ENCODE measurements around the gene TLK1. TPM values are rescaled to one million over a fixed set of nuclear protein-coding genes. Genes with fewer than 3 reads are reported as not detected.

The TLK1 gene
- total RNA-seq, 2 donors from 2014 or later: 27.8 to 62.4 TPM

DNA sequence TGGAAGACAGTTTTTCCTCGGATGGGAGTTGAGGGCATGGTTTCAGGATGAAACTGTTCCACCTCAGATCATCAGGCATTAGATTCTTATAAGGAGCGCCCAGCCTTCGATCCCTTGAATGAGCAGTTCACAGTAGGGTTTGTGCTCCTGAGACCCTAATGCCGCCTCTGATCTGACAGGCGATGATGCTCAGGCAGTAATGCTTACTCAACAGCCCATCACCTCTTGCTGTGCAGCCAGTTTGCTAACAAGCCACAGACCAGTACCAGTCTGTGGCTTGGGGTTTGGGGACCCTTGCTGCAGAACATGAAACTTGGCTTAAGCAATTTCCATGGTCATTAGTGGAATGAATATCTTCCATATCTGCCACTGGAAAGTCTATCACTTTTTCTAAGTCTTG lies 175.3 kb downstream of the TLK1 start:
- DNase-seq (ENCODE audit: low spot score) (no peak), ATAC-seq (ENCODE audit: insufficient number of reproducible peaks, low FRiP score, low read depth) (no peak)
- H3K4me1 ChIP-seq (ENCODE audit: control insufficient read depth in 1 of 2, low read depth in 2 of 2): no peaks in the 10 kb centered on the region
- no peak overlapping the region for H3K27ac ChIP-seq
- H3K9me3 ChIP-seq: no peaks in the 10 kb centered on the region
- H3K4me3 ChIP-seq: no peak overlapping the region
- TF ChIP-seq, protein P1, sequence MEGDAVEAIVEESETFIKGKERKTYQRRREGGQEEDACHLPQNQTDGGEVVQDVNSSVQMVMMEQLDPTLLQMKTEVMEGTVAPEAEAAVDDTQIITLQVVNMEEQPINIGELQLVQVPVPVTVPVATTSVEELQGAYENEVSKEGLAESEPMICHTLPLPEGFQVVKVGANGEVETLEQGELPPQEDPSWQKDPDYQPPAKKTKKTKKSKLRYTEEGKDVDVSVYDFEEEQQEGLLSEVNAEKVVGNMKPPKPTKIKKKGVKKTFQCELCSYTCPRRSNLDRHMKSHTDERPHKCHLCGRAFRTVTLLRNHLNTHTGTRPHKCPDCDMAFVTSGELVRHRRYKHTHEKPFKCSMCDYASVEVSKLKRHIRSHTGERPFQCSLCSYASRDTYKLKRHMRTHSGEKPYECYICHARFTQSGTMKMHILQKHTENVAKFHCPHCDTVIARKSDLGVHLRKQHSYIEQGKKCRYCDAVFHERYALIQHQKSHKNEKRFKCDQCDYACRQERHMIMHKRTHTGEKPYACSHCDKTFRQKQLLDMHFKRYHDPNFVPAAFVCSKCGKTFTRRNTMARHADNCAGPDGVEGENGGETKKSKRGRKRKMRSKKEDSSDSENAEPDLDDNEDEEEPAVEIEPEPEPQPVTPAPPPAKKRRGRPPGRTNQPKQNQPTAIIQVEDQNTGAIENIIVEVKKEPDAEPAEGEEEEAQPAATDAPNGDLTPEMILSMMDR (IDR thresholded peaks at IDR 0.05): no peak
- peaks cover 3% of the 10 kb centered on the region for H3K36me3 ChIP-seq
- no peaks in the 10 kb centered on the region for H3K27me3 ChIP-seq (replicated peaks; ENCODE audit: insufficient read depth)

DNA sequence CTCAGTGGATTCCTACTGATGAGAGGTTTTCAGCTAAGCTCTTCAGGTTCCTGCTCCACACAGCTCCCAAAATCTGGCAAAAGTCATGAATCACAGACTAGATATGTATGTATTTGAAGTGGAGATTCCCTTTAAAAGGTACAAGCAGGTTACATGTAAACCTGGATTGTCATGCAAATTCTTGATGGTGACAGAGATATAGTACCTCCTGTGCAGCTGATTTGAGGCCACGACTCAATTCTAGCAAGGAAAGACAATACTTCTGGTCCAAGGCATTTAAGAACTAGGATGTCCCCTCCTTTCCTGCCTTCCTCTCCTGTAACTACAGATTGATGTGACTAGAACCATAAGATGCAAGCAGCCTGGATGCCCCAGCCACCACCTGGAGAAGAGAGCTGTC lies 176.6 kb downstream of the TLK1 start:
- Histone ChIP-seq H3K4me1 (ENCODE audit: control insufficient read depth in 1 of 2, low read depth in 2 of 2) (no peaks in the 10 kb centered on the region), H3K27ac (no peak overlapping the region), H3K27me3 (replicated peaks; ENCODE audit: insufficient read depth) (no peaks in the 10 kb centered on the region), H3K36me3 (peaks cover 3% of the 10 kb centered on the region), H3K9me3 (no peaks in the 10 kb centered on the region), H3K4me3 (no peak overlapping the region)
- DNase-seq (ENCODE audit: low spot score): no peak
- ATAC-seq (ENCODE audit: insufficient number of reproducible peaks, low FRiP score, low read depth): no peak
- TF ChIP-seq, protein P1 (IDR thresholded peaks at IDR 0.05): no peak

DNA sequence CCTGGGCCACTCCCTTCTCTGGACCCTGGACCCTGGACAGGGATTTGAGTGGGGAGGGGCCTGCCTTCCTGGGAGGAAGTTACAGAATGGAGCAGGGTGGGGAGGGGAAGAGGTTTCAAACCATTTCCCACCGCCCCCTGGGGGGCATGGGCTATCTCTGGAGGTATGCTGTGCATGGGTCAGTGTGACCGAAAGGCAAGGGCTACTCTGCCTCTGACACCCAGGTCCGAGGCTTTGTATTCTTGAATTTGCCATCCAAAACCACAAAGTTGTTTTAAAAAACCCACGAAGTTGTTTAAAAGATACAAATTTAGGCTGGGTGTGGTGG lies 184.8 kb downstream of the TLK1 start:
- no peaks in the 10 kb centered on the region for H3K9me3 ChIP-seq

DNA sequence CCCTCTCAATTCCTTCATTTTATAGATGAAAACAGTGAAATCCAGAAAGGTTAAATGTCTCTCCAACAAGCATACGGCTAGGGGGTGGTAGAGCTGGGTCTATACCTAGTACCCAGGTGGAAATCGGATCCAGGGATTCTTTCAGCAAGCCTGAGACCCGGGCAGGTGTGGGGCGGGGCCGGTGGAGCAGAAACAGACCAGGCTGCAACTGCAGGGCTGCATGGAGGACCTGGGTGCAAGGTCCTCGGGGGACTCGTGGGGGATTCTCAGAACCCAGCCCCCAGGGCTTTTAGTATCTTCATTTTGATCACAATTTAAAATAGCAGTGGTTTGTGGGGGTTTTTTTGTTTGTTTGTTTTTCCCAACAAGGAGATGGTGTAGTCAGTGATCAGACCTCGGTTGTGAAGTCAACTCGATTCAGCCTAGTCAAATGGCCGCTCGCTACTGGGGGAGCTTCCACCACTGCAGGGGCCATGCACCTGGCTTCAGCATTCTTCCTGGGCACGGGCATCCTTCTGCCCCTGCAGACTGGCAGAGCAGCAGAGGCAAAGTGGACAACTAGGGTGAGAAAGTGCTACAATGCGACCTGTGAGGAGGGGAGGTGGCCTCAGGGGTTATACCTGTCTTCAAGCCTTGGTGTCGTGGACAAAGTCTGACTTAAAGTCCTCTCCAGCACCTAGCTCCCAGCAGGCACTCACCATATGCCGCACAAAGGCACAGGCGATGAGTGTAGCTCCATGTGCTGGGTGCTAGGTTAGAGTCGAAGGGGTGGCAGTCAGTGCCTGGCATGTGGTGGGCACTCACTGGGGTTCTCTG lies 185.4 kb downstream of the TLK1 start:
- Histone ChIP-seq H3K27me3 (replicated peaks; ENCODE audit: insufficient read depth) (no peaks in the 10 kb centered on the region), H3K4me3 (no peak overlapping the region), H3K27ac (no peak overlapping the region), H3K9me3 (no peaks in the 10 kb centered on the region), H3K36me3 (no peaks in the 10 kb centered on the region), H3K4me1 (ENCODE audit: control insufficient read depth in 1 of 2, low read depth in 2 of 2) (peaks cover 0 to 6% of the 10 kb centered on the region in 2 donors)
- DNase-seq (ENCODE audit: low spot score) (no peak), ATAC-seq (ENCODE audit: insufficient number of reproducible peaks, low FRiP score, low read depth) (no peak)
- TF ChIP-seq, protein P1 (IDR thresholded peaks at IDR 0.05): no peak

More for the DNA sequence above, 184.8 kb downstream of the TLK1 start:
- Histone ChIP-seq H3K4me3 (no peak overlapping the region), H3K36me3 (no peaks in the 10 kb centered on the region), H3K27me3 (replicated peaks; ENCODE audit: insufficient read depth) (no peaks in the 10 kb centered on the region), H3K4me1 (ENCODE audit: control insufficient read depth in 1 of 2, low read depth in 2 of 2) (peaks cover 0 to 6% of the 10 kb centered on the region in 2 donors), H3K27ac (no peak overlapping the region)
- DNase-seq (ENCODE audit: low spot score) (no peak), ATAC-seq (ENCODE audit: insufficient number of reproducible peaks, low FRiP score, low read depth) (no peak)
- TF ChIP-seq, protein P1 (IDR thresholded peaks at IDR 0.05): no peak

DNA sequence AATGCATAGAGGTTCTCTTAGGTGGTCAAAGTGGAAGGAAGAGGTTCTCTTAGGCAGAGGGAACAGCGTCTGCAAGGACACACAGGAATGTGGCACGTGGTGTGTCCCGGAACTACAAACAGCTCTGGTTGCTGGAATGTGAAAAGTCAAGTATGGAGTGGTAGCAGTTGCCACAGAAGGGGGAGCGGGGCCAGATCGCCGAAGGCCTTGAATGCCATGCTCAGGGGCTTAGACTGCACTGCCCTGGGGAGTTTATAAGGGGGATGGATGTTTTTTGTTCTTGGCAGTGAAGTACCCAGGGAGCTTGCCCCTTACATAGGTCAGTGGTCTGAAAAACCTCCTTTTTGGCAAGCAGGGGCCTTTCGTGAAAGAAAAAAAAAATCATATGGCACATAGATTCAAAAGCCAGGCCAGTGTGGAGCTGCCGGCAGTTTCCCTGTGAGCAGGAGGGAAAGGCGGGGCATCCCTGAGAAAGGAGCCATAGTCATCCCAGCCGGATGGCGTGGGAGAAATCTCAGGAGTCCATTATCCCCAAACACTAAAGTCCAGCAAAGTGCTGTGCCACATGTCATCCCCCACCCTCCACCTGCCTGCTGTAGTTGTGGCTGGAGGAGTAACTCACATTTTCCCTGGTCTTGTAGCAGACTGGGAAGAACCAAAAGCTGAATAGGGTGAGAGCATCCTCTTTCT lies 186.2 kb downstream of the TLK1 start:
- TF ChIP-seq, protein P1 (IDR thresholded peaks at IDR 0.05): no peak
- ATAC-seq (ENCODE audit: insufficient number of reproducible peaks, low FRiP score, low read depth): no peak
- Histone ChIP-seq H3K27me3 (replicated peaks; ENCODE audit: insufficient read depth) (no peaks in the 10 kb centered on the region), H3K9me3 (no peaks in the 10 kb centered on the region), H3K4me1 (ENCODE audit: control insufficient read depth in 1 of 2, low read depth in 2 of 2) (peaks cover 0 to 6% of the 10 kb centered on the region in 2 donors), H3K27ac (peak overlapping the region in 1 of 2 donors; percentile 69), H3K36me3 (no peaks in the 10 kb centered on the region), H3K4me3 (peak overlapping the region; percentile 90)
- DNase-seq (ENCODE audit: low spot score): no peak
